CD14-positive monocyte (primary cell): ENCODE data around the gene PI4KA. TPM values are rescaled to one million over a fixed set of nuclear protein-coding genes. Genes with fewer than 3 reads are reported as not detected.
"Not testable (repeated sequence)": the region's sequence is repeated elsewhere in the genome, so short reads cannot be mapped to it uniquely, and the experiment has no call there.

Source experiments
- DNase-seq, 3 donors: peaks; one replicate each; pipeline ENCODE4 v3.0.0-alpha.2; 2011 to 2022
- H2AFZ ChIP-seq: 2 replicates; pipeline ENCODE4 v1.6.0; 2012; ENCODE audit warnings: mild to moderate bottlenecking, low read depth, low read length, inconsistent platforms; ENCODE audit not compliant: insufficient read depth, poor library complexity, severe bottlenecking
- H3K27ac ChIP-seq, 2 donors: 1 replicate in 1 of 2; 2 replicates in 1 of 2; pipeline ENCODE4 v1.5.1; 2012 to 2013; ENCODE audit warnings: low read length in 2 of 2, control low read depth in 1 of 2, inconsistent platforms in 1 of 2, low read depth in 1 of 2, mild to moderate bottlenecking in 1 of 2
- H3K27me3 ChIP-seq, 2 donors: one replicate each; pipeline versions ENCODE4 v1.6.0 to v1.6.1; 2011 to 2013; ENCODE audit warnings: low read length in 2 of 2; ENCODE audit not compliant: control insufficient read depth in 2 of 2, insufficient read depth in 2 of 2
- H3K36me3 ChIP-seq, 2 donors: replicated peaks in 1 of 2; 1 replicate in 1 of 2; 2 replicates in 1 of 2; pipeline versions ENCODE4 v1.5.1 to v1.6.1; 2012 to 2013; ENCODE audit warnings: low read length in 2 of 2, control low read depth in 1 of 2, inconsistent platforms in 1 of 2, mild to moderate bottlenecking in 1 of 2; ENCODE audit not compliant: insufficient read depth in 2 of 2, control insufficient read depth in 1 of 2
- H3K4me1 ChIP-seq, 2 donors: 1 replicate in 1 of 2; 2 replicates in 1 of 2; pipeline versions ENCODE4 v1.5.1 to v1.6.1; 2012 to 2013; ENCODE audit warnings: low read length in 2 of 2, control low read depth in 1 of 2, inconsistent platforms in 1 of 2, mild to moderate bottlenecking in 1 of 2, moderate library complexity in 1 of 2; ENCODE audit not compliant: insufficient read depth in 2 of 2, control insufficient read depth in 1 of 2
- H3K4me2 ChIP-seq: replicated peaks from 2 replicates; pipeline ENCODE3; 2012; ENCODE audit warnings: low read length, moderate library complexity, mild to moderate bottlenecking; ENCODE audit not compliant: poor library complexity, severe bottlenecking; ENCODE audit errors: extremely low read depth
- H3K4me3 ChIP-seq, 3 experiments: fragments of 200-600 bp in 1 of 3; sonication (generic) in 1 of 3; replicated peaks in 1 of 3; 1 replicate in 2 of 3; 2 replicates in 1 of 3; pipeline ENCODE4 v1.5.1; 2011 to 2013; ENCODE audit warnings: low read length in 3 of 3, mild to moderate bottlenecking in 3 of 3, control low read depth in 2 of 3, low read depth in 2 of 3, inconsistent platforms in 1 of 3, moderate library complexity in 1 of 3
- H3K79me2 ChIP-seq: 2 replicates; pipeline ENCODE4 v1.6.0; 2012; ENCODE audit warnings: mild to moderate bottlenecking, control low read depth, inconsistent platforms, low read length, moderate library complexity; ENCODE audit not compliant: insufficient read depth
- H3K9ac ChIP-seq: 2 replicates; pipeline ENCODE4 v1.6.0; 2017; ENCODE audit warnings: low read length, mild to moderate bottlenecking; ENCODE audit not compliant: insufficient read depth, poor library complexity, severe bottlenecking
- H3K9me3 ChIP-seq, 2 donors: replicated peaks in 1 of 2; 1 replicate in 1 of 2; 2 replicates in 1 of 2; pipeline versions ENCODE4 v1.5.1 to v1.6.1; 2012 to 2013; ENCODE audit warnings: low read length in 2 of 2, control low read depth in 1 of 2; ENCODE audit not compliant: control insufficient read depth in 1 of 2, insufficient read depth in 1 of 2
- H4K20me1 ChIP-seq: 2 replicates; pipeline ENCODE4 v1.6.0; 2012; ENCODE audit warnings: mild to moderate bottlenecking, low read length, control low read depth, moderate library complexity; ENCODE audit not compliant: insufficient read depth
- H3K27ac Mint-ChIP-seq, 7 donors: one replicate each; pipeline ENCODE4 v1.8.0; 2020; ENCODE audit warnings: mild to moderate bottlenecking in 7 of 7, mixed read lengths in 7 of 7, moderate library complexity in 6 of 7, inconsistent platforms in 2 of 7
- H3K27me3 Mint-ChIP-seq, 3 donors: one replicate each; pipeline ENCODE4 v1.8.0; 2021 to 2022; ENCODE audit warnings: low read depth in 3 of 3, mild to moderate bottlenecking in 3 of 3, mixed read lengths in 3 of 3, moderate library complexity in 3 of 3, inconsistent platforms in 1 of 3
- H3K36me3 Mint-ChIP-seq, 2 donors: one replicate each; pipeline ENCODE4 v1.8.0; 2020; ENCODE audit warnings: mixed read lengths in 2 of 2, inconsistent platforms in 1 of 2, mild to moderate bottlenecking in 1 of 2
- H3K4me1 Mint-ChIP-seq: one replicate; pipeline ENCODE4 v1.8.0; 2020; ENCODE audit warnings: mild to moderate bottlenecking, mixed read lengths
- H3K4me3 Mint-ChIP-seq, 2 donors: one replicate each; pipeline ENCODE4 v1.8.0; 2020; ENCODE audit warnings: mild to moderate bottlenecking in 2 of 2, mixed read lengths in 2 of 2, moderate library complexity in 1 of 2
- H3K9me3 Mint-ChIP-seq, 7 donors: one replicate each; pipeline ENCODE4 v1.8.0; 2020 to 2022; ENCODE audit warnings: mixed read lengths in 7 of 7, mild to moderate bottlenecking in 6 of 7, moderate library complexity in 6 of 7, inconsistent platforms in 2 of 7
- WGBS: methylation state at CpG from one replicate; pipeline ENCODE4 v1.1.5; 2013; ENCODE audit warnings: missing lambda C conversion rate; ENCODE audit not compliant: insufficient coverage; 5-methylcytosine and 5-hydroxymethylcytosine counted together
- intact Hi-C, 2 donors: fragments of 100-400 bp; cut with micrococcal nuclease; formaldehyde crosslinking; loops; one replicate each; pipeline versions ENCODE4 v1.15.0 to v1.15.1; 2023
- polyA plus RNA-seq, 3 donors: library from polyadenylated mRNA; depleted of rRNA in 1 of 3; unstranded in 2 of 3; stranded (reverse) in 1 of 3; fragments of 300-500 nt in 2 of 3; fragments of >200 nt in 1 of 3; fragmentation: Illumina TruSeq in 2 of 3; gene quantifications; 1 replicate in 2 of 3; 2 replicates in 1 of 3; pipeline ENCODE4 v1.2.3, GENCODE V29; 2012 to 2021
- TF ChIP-seq, protein P1 (sequence below): fragments of 200-600 bp; IDR thresholded peaks from one replicate; pipeline ENCODE4 v1.8.0; 2022; ENCODE audit warnings: antibody characterized with exemption, mild to moderate bottlenecking

Gene PI4KA
- polyA plus RNA-seq, 3 donors: 22.8 to 74.4 (median 38.2) TPM

DNA sequence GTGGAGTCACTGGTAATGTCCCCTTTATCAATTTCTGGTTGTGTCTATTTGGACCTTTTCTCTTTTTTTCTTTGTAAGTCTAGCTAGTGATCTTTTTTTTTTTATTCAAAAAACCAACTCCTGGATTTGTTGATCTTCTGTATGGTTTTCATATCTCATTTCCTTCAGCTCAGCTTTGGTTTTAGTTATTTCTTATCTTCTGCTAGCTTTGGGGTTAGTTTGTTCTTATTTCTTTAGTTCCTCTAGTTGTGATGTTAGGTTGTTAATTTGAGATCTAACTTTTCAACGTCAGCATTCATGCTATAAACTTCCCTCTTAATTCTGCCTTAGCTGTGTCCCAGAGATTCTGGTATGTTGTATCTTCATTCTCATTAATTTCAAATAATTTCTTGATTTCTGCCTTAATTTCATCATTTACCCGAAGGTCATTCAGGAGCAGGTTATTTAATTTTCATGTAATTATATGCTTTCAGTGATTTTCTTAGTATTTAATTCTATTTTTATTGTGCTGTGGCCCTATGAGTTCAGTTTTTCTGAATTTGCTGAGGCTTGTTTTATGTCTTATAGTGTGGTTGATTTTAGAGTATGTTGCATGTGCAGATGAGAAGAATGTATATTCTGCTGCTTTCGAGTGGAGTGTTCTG, 29.0 kb downstream of the PI4KA start:
- H3K4me3 Mint-ChIP-seq: no peak overlapping the region
- no peaks in the 10 kb centered on the region for H3K9me3 Mint-ChIP-seq
- Histone ChIP-seq H3K27ac (no peak overlapping the region), H3K4me1 (no peaks in the 10 kb centered on the region), H3K79me2 (no peaks in the 10 kb centered on the region), H4K20me1 (peaks cover 5% of the 10 kb centered on the region), H3K9ac (no peak overlapping the region), H3K9me3 (no peaks in the 10 kb centered on the region), H3K27me3 (no peaks in the 10 kb centered on the region), H3K36me3 (peaks cover 50 to 89% of the 10 kb centered on the region in 2 donors), H2AFZ (no peak overlapping the region), H3K4me2 (no peak overlapping the region), H3K4me3 (no peak overlapping the region)
- TF ChIP-seq, protein P1, sequence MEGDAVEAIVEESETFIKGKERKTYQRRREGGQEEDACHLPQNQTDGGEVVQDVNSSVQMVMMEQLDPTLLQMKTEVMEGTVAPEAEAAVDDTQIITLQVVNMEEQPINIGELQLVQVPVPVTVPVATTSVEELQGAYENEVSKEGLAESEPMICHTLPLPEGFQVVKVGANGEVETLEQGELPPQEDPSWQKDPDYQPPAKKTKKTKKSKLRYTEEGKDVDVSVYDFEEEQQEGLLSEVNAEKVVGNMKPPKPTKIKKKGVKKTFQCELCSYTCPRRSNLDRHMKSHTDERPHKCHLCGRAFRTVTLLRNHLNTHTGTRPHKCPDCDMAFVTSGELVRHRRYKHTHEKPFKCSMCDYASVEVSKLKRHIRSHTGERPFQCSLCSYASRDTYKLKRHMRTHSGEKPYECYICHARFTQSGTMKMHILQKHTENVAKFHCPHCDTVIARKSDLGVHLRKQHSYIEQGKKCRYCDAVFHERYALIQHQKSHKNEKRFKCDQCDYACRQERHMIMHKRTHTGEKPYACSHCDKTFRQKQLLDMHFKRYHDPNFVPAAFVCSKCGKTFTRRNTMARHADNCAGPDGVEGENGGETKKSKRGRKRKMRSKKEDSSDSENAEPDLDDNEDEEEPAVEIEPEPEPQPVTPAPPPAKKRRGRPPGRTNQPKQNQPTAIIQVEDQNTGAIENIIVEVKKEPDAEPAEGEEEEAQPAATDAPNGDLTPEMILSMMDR: no peak
- no peak overlapping the region for H3K27ac Mint-ChIP-seq
- no peaks in the 10 kb centered on the region for H3K4me1 Mint-ChIP-seq
- intact Hi-C loops: no loop called here
- peaks cover 83 to 94% of the 10 kb centered on the region in 2 donors for H3K36me3 Mint-ChIP-seq
- H3K27me3 Mint-ChIP-seq: no peaks in the 10 kb centered on the region
- DNase-seq: no peak
- 100% methylated on average over 1 of the region's 3 CpGs for WGBS

DNA sequence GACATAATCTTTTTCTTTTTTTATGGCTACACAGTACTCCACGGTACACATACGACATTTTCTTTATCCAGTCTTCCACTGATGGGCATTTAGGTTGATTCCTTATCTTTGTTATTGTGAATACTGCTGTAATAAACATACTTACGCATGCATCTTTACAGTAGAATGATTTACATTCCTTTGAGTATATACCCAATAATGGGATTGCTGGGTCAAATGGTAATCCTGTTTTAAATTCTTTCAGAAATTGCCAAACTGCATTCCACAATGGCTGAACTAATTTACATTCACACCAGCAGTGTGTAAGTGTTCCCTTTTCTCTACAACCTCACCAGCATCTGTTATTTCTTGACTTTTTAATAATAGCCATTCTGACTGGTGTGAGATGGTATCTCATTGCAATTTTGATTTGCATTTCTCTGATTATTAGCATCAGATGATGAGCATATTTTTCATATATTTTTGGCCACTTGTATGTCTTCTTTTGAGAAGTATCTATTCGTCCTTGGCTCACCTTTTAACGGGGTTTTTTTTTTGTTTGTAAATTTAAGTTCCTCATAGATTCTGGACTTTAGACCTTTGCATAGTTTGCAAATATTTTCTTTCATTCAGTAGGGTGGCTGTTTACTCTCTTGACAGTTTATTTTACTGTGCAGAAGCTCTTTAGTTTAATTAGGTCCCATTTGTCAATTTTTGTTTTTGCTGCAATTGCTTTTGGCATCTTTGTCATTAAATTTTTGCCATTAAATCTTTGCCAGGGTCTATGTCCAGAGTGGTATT, 32.0 kb downstream of the PI4KA start:
- intact Hi-C loops, H3K27ac Mint-ChIP-seq, H3K4me3 ChIP-seq, H3K4me3 Mint-ChIP-seq, H4K20me1 ChIP-seq, H3K27me3 Mint-ChIP-seq, H3K9me3 Mint-ChIP-seq, H2AFZ ChIP-seq, H3K9ac ChIP-seq, H3K4me2 ChIP-seq, H3K4me1 Mint-ChIP-seq, H3K9me3 ChIP-seq, H3K27ac ChIP-seq, H3K27me3 ChIP-seq, H3K79me2 ChIP-seq, H3K4me1 ChIP-seq, DNase-seq: not testable (repeated sequence)
- H3K36me3 ChIP-seq: peaks cover 55 to 89% of the 10 kb centered on the region in 2 donors
- H3K36me3 Mint-ChIP-seq: peaks cover 78 to 94% of the 10 kb centered on the region in 2 donors
- WGBS: no CpG with 5 or more reads among the region's 5 CpGs
